A375 (cell line): Measurements from ENCODE around the gene MLEC. TPM values are rescaled to one million over a fixed set of nuclear protein-coding genes. Genes with fewer than 3 reads are reported as not detected.

ENCODE experiments used
- total RNA-seq: library from RNA; depleted of rRNA; stranded (reverse); fragments of >200 nt; shearing (Covaris generic); gene quantifications from 2 replicates; pipeline ENCODE4 v1.2.3, GENCODE V29; 2014; rRNA removed

The MLEC gene
- 79.1 and 82.7 TPM in 2 replicates for total RNA-seq

GRCh38 chr12:120686690-120687577, at the start of gene MLEC:
Gene MLEC, plus strand, starts transcription at chr12:120687149. Its CDS starts 148 bp downstream, at chr12:120687297.

GRCh38 chr12:120639771-120640721, 46.9 kb upstream of the MLEC start, which contains the start of gene CABP1:
Gene CABP1, plus strand, starts transcription at chr12:120640626. Its CDS starts 60 bp downstream, at chr12:120640686.

GRCh38 chr12:120710031-120710804, 23.3 kb downstream of the MLEC start, which contains the start of gene UNC119B:
Gene UNC119B, plus strand, starts transcription at chr12:120710458. Its CDS starts 17 bp downstream, at chr12:120710475.

GRCh38 chr12:120725659-120726509, 38.9 kb downstream of the MLEC start, which contains the start of gene ACADS:
Gene ACADS, plus strand, starts transcription at chr12:120725826. Its CDS starts 60 bp downstream, at chr12:120725886.

Other genes starting within 250 kb of the MLEC start
- 679 and 783 TPM in 2 replicates for gene COX6A1, start 249.0 kb upstream of the MLEC start, total RNA-seq
- gene TRIAP1, start 240.8 kb upstream of the MLEC start, total RNA-seq: 22.1 and 25.3 TPM in 2 replicates
- gene GATC, start 240.7 kb upstream of the MLEC start, total RNA-seq: 17.7 and 24.7 TPM in 2 replicates
- gene SRSF9, start 217.4 kb upstream of the MLEC start, total RNA-seq: 187 and 192 TPM in 2 replicates
- 261 and 283 TPM in 2 replicates for gene DYNLL1, start 191.0 kb upstream of the MLEC start, total RNA-seq
- 35.6 and 40.7 TPM in 2 replicates for gene COQ5, start 158.0 kb upstream of the MLEC start, total RNA-seq
- gene RNF10, start 152.8 kb upstream of the MLEC start, total RNA-seq: 45.1 and 59.2 TPM in 2 replicates
- 70.6 and 71.3 TPM in 2 replicates for gene POP5, start 105.7 kb upstream of the MLEC start, total RNA-seq
- not detected in 2 replicates for gene CABP1, start 46.5 kb upstream of the MLEC start, total RNA-seq
- 19.3 and 26.3 TPM in 2 replicates for gene UNC119B, start 23.3 kb downstream of the MLEC start, total RNA-seq
- 11.9 and 12.7 TPM in 2 replicates for gene ACADS, start 38.7 kb downstream of the MLEC start, total RNA-seq
- gene SPPL3, start 217.2 kb downstream of the MLEC start, total RNA-seq: 8.7 and 9.3 TPM in 2 replicates